ENCODE measurements around the gene SDK1. TPM values are rescaled to one million over a fixed set of nuclear protein-coding genes. Genes with fewer than 3 reads are reported as not detected.

The SDK1 gene
- total RNA-seq, 4 donors from 2014 or later = 2.0 to 9.3 (median 3.8) TPM

DNA sequence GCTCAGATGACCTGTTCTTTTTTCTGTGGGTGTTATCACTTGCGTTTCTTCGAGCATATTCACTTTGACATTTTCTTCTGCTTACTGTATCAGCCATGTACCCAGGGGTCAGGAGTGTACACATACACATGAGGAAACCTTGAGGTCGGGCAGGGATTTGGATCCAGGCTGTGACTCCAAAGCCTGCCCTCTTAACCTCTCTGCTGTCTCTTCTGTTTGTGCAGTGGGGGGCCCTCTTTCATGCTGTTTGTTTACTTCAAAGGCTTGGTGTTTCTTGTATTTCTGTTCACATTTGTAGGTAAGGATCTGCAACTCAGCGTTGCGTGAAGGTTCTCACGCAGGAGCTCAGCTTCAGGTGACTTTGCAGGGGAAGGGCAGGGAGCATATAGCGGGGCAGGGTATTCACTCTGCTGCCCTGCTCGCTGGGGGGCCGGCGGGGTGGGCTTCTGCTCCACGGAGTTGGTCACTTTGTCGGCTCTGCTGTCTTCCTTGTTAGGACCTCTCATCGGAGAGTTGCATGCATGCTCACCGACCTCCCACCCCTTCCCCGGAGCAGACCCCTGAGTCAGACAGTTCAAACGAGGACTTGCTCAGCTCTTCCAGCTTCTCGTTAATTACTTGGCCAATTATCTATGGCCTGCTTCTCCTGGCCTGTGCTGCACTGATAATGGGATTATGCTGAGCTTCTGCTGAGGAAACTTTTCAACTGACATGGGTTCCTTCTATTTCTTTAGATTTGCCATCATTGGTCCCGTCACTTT lies 77.5 kb downstream of the SDK1 start:
- Histone ChIP-seq H3K4me3 (no peak overlapping the region), H3K27me3 (no peaks in the 10 kb centered on the region), H3K4me1 (no peaks in the 10 kb centered on the region), H3K9me3 (no peaks in the 10 kb centered on the region), H3K36me3 (no peaks in the 10 kb centered on the region), H3K27ac (no peak overlapping the region)
- intact Hi-C loops (cut with DNase I) = no loop called here
- DNase-seq = no peak
- no peak for TF ChIP-seq POLR2A (IDR thresholded peaks at IDR 0.05)
- TF ChIP-seq, protein P1, sequence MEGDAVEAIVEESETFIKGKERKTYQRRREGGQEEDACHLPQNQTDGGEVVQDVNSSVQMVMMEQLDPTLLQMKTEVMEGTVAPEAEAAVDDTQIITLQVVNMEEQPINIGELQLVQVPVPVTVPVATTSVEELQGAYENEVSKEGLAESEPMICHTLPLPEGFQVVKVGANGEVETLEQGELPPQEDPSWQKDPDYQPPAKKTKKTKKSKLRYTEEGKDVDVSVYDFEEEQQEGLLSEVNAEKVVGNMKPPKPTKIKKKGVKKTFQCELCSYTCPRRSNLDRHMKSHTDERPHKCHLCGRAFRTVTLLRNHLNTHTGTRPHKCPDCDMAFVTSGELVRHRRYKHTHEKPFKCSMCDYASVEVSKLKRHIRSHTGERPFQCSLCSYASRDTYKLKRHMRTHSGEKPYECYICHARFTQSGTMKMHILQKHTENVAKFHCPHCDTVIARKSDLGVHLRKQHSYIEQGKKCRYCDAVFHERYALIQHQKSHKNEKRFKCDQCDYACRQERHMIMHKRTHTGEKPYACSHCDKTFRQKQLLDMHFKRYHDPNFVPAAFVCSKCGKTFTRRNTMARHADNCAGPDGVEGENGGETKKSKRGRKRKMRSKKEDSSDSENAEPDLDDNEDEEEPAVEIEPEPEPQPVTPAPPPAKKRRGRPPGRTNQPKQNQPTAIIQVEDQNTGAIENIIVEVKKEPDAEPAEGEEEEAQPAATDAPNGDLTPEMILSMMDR (IDR thresholded peaks at IDR 0.05) = no peak
- 83 to 86% methylated on average over 14 of the region's 18 CpGs for WGBS, 2 donors

DNA sequence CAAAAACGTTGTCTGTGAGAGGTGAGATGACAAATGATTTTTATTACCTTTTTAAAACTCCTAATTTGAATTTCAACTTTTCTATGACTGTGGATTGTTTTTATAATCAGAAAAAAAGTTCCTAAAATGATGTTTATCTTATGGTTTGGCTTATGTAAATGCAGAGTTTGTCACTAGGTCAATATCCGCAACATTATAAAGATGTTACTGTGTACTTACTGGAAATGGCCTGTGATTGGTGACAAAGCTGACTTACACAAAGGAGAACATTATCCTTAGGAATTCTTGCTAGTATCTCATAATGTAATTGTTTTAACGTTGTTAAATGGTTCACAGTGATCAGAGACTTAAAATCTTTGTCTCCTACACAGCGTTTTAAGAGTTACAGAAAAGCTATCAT lies 79.0 kb downstream of the SDK1 start:
- intact Hi-C loops (cut with DNase I) = no loop called here
- TF ChIP-seq, protein P1 (IDR thresholded peaks at IDR 0.05) = no peak
- Histone ChIP-seq H3K27ac (no peak overlapping the region), H3K27me3 (no peaks in the 10 kb centered on the region), H3K4me1 (no peaks in the 10 kb centered on the region), H3K9me3 (no peaks in the 10 kb centered on the region), H3K4me3 (no peak overlapping the region), H3K36me3 (no peaks in the 10 kb centered on the region)
- 73 to 82% methylated on average over 4 of the region's 4 CpGs for WGBS, 2 donors
- DNase-seq = no peak

DNA sequence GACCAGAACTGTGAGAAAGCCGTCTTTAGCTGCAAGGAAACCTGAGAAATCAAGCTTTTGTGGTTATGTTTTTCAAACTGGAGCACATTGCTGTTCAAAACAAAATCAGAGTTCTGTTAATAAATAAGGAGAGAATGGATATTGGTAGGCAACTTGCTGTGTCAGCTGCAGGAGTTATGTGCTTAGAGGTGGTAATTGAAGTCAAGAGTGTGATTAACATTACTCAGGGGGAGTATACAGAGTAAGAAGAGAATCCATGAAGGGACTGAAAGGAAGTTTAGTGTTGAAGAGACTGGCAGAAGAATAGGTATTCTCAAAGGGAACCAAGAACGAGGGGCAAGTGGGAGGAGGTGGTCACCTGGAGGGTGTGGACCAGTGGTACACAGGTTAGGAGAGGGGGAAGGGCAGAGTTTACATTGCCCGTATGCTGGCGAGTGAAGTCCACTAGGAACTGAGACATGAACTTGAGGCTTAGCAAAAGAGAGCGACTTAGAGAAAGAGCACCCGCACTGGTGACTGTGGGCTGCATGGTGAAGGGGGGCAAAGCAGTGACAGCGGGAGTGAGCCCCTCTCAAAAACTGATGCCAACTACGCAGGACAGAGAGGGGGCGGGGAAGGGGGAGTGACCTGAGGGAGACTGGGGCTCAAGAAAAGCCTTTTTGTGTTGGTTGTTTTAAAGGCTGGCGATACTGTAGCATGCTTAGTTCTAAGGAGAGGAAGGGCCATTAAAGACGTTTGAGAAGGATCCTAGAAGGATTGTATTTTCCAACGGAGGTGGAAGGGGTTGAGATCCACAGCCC lies 80.0 kb downstream of the SDK1 start:
- no peak for TF ChIP-seq POLR2A (IDR thresholded peaks at IDR 0.05)
- TF ChIP-seq, protein P1 (IDR thresholded peaks at IDR 0.05) = no peak
- H3K4me1 ChIP-seq = no peaks in the 10 kb centered on the region
- no peaks in the 10 kb centered on the region for H3K9me3 ChIP-seq
- H3K4me3 ChIP-seq = no peak overlapping the region
- no peaks in the 10 kb centered on the region for H3K27me3 ChIP-seq
- no peak overlapping the region for H3K27ac ChIP-seq
- no peaks in the 10 kb centered on the region for H3K36me3 ChIP-seq
- 69 to 76% methylated on average over 12 of the region's 12 CpGs for WGBS, 2 donors
- intact Hi-C loops (cut with DNase I) = no loop called here
- DNase-seq = no peak

DNA sequence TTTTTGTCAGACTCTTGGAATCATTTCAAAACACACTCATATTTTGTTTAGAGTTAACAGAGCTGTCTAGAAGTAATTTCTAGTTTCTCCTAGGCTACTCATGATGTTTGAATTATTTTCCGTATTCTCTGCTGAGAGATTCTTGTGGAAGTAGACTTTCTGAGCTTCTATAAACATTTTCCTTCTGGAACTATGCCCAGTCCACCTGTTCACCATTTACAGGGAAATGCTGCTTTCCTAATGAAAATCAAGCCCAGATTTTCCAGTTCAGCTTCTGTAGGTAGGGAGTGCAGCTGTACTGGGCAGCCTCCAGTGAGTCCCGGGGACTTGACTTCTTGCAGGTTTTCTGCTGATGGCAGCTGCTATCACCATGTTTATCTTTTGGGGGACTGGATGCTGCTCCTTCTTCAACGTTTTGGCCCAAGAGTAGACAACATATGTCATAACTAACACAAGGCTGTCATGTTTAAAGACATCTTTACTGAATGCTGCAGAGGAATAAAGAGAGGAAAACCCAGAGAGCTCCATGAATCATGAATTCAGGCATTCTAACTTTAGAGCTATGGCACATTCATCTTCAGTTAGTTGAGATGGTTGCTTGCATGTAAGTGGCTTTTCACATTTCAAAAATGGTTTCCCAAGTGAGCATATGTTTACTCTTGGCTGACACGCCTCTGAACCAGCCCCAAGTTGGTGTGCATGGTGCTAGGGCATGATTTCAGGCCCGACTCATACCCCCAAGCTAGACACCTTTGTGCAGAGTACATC lies 85.6 kb downstream of the SDK1 start:
- no peaks in the 10 kb centered on the region for H3K27me3 ChIP-seq
- H3K27ac ChIP-seq = no peak overlapping the region
- TF ChIP-seq, protein P1 (IDR thresholded peaks at IDR 0.05) = no peak
- TF ChIP-seq POLR2A (IDR thresholded peaks at IDR 0.05) = no peak
- DNase-seq = no peak
- H3K9me3 ChIP-seq = no peaks in the 10 kb centered on the region
- WGBS, 2 donors = 52 to 71% methylated on average over 5 of the region's 5 CpGs
- intact Hi-C loops (cut with DNase I) = no loop called here
- no peaks in the 10 kb centered on the region for H3K36me3 ChIP-seq
- H3K4me1 ChIP-seq = no peaks in the 10 kb centered on the region
- H3K4me3 ChIP-seq = no peak overlapping the region
